Left renal pelvis (tissue), 4 donors: Measurements from ENCODE around the gene PAX6. TPM values are rescaled to one million over a fixed set of nuclear protein-coding genes. Genes with fewer than 3 reads are reported as not detected.

Source experiments
- DNase-seq, 4 donors: peaks; one replicate each; pipeline ENCODE4 v3.0.0-alpha.2; 2013; ENCODE audit warnings: low read depth in 4 of 4, low spot score in 3 of 4
- polyA plus RNA-seq, 4 donors: library from polyadenylated mRNA; unstranded; fragments of 120-200 nt; gene quantifications; one replicate each; pipeline ENCODE4 v1.2.1, GENCODE V29; 2013; ENCODE audit not compliant: insufficient read length in 4 of 4

Gene PAX6
- under 1 TPM in 2 of 4 donors, not detected in 2; 0.18 to 0.19 TPM for polyA plus RNA-seq

- no peak for DNase-seq
Observed at GRCh38 chr11:31810779-31811647, at the start of gene PAX6. Gene PAX6, minus strand, starts transcription at chr11:31811322. Its CDS starts 4,911 bp downstream, at chr11:31806411.

GRCh38 chr11:31860391-31860790 lies 49.3 kb upstream of the PAX6 start:
- DNase-seq, result no peak

GRCh38 chr11:31856248-31856647 lies 45.1 kb upstream of the PAX6 start:
- no peak for DNase-seq

- DNase-seq, result no peak
Observed at GRCh38 chr11:31855466-31855865, 44.3 kb upstream of the PAX6 start.

GRCh38 chr11:31850365-31850764 lies 39.2 kb upstream of the PAX6 start:
- no peak for DNase-seq

- DNase-seq, result no peak
Observed at GRCh38 chr11:31847761-31848160, 36.6 kb upstream of the PAX6 start.

GRCh38 chr11:31845331-31845730 lies 34.2 kb upstream of the PAX6 start:
- DNase-seq, result no peak

GRCh38 chr11:31844351-31844750 lies 33.2 kb upstream of the PAX6 start:
- DNase-seq, result no peak

- DNase-seq, result no peak
Observed at GRCh38 chr11:31841435-31841834, 30.3 kb upstream of the PAX6 start.

GRCh38 chr11:31834237-31834636 lies 23.1 kb upstream of the PAX6 start:
- no peak for DNase-seq

GRCh38 chr11:31830406-31830805 lies 19.3 kb upstream of the PAX6 start:
- no peak for DNase-seq

- no peak for DNase-seq
Observed at GRCh38 chr11:31828217-31828616, 17.1 kb upstream of the PAX6 start.

GRCh38 chr11:31827455-31828206 lies 16.5 kb upstream of the PAX6 start:
- no peak for DNase-seq

GRCh38 chr11:31826536-31827438 lies 15.7 kb upstream of the PAX6 start:
- no peak for DNase-seq

- no peak for DNase-seq
Observed at GRCh38 chr11:31825838-31826484, 14.8 kb upstream of the PAX6 start.

- no peak for DNase-seq
Observed at GRCh38 chr11:31824879-31825837, 14.0 kb upstream of the PAX6 start.

- DNase-seq, result no peak
Observed at GRCh38 chr11:31824332-31824878, 13.3 kb upstream of the PAX6 start.

GRCh38 chr11:31823644-31824331 lies 12.7 kb upstream of the PAX6 start:
- DNase-seq, result no peak
